NCI-H748 (cell line): ENCODE results near the gene MED6.

Experiments used
- DNase-seq: peaks from one replicate; lab custom pipeline; 2025; ENCODE audit not compliant: unreplicated experiment; lab: John Stamatoyannopoulos, UW

MED6 gene

GRCh38 chr14:70599345-70599744 is 1.1 kb downstream of the MED6 start:
- no peak for DNase-seq

- no peak for DNase-seq
Observed at GRCh38 chr14:70597731-70598130, 2.7 kb downstream of the MED6 start.

GRCh38 chr14:70595443-70596185 is 4.8 kb downstream of the MED6 start:
- DNase-seq: no peak

- no peak for DNase-seq
Observed at GRCh38 chr14:70594461-70594860, 6.0 kb downstream of the MED6 start.

- peak; percentile 3 for DNase-seq
Observed at GRCh38 chr14:70585231-70585630, 15.2 kb downstream of the MED6 start.

GRCh38 chr14:70576891-70577290 is 23.6 kb downstream of the MED6 start:
- DNase-seq: no peak

GRCh38 chr14:70573050-70573449 is 27.4 kb downstream of the MED6 start:
- DNase-seq: no peak

- no peak for DNase-seq
Observed at GRCh38 chr14:70571139-70571538, 29.3 kb downstream of the MED6 start.

- peak; percentile 57 for DNase-seq
Observed at GRCh38 chr14:70567791-70568190, 32.7 kb downstream of the MED6 start.

- no peak for DNase-seq
Observed at GRCh38 chr14:70563869-70564268, 36.6 kb downstream of the MED6 start.

- DNase-seq: no peak
Observed at GRCh38 chr14:70563417-70563816, 37.0 kb downstream of the MED6 start.

- no peak for DNase-seq
Observed at GRCh38 chr14:70558356-70558755, 42.1 kb downstream of the MED6 start.

- no peak for DNase-seq
Observed at GRCh38 chr14:70555890-70556289, 44.6 kb downstream of the MED6 start.

- DNase-seq: no peak
Observed at GRCh38 chr14:70538087-70538486, 62.4 kb downstream of the MED6 start.

- DNase-seq: no peak
Observed at GRCh38 chr14:70536830-70537229, 63.6 kb downstream of the MED6 start.

GRCh38 chr14:70534904-70535303 is 65.6 kb downstream of the MED6 start, which contains the start of gene ADAM20:
Gene ADAM20 (minus strand): TSS chr14:70535004. CDS start chr14:70524757, 10,247 bp downstream.
- DNase-seq: peak; percentile 6
